NCI-H2029 treated with DMSO at 0.1 percent for 48 hours (cell line): ENCODE results near the gene OPHN1.

Experiments used
- DNase-seq: peaks from one replicate; lab custom pipeline; 2025; lab: John Stamatoyannopoulos, UW

Gene OPHN1

GRCh38 chrX:68060506-68061205, 372.6 kb downstream of the OPHN1 start:
- no peak for DNase-seq

- DNase-seq = no peak
Measured at GRCh38 chrX:68059469-68059868, 373.8 kb downstream of the OPHN1 start.

DNA sequence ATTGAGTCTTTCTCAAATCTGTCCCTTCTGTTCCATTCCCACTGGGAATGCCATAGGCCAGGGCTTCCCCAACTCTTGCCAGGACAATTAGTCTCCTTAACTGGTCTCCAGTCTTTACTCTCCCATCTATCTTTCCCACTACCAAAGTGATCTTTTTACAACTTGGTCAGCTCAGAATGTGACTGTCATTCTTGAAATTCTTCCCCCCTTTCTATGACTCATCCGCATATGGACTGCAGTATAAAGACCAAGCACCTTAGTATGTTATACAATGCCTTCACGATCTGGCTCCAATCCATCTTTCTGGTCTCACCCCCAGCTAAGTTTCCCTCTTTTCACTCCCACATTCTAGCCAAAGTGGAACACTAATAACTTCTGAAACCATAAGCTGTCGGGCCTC, 383.8 kb downstream of the OPHN1 start:
- no peak for DNase-seq

DNA sequence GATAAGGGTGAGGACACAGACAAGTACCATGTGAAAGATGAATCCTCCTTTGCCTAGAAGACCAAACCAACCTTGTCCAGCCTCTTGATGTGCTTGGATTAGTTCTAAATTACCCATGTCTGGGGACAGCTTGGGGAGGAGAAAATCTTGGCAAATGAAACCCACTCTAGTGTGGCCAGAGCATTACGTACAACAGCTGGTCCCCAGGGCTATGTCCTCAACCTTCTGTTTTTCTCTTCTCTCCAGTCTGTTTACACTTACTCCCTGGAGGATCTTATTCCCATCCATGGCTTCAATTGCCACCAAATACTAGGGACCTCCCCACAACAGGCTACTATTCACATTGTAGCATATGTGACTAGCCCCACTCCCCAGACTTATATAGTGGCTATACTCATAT, 384.5 kb downstream of the OPHN1 start:
- no peak for DNase-seq

GRCh38 chrX:68045008-68045577, 388.2 kb downstream of the OPHN1 start:
- no peak for DNase-seq

DNA sequence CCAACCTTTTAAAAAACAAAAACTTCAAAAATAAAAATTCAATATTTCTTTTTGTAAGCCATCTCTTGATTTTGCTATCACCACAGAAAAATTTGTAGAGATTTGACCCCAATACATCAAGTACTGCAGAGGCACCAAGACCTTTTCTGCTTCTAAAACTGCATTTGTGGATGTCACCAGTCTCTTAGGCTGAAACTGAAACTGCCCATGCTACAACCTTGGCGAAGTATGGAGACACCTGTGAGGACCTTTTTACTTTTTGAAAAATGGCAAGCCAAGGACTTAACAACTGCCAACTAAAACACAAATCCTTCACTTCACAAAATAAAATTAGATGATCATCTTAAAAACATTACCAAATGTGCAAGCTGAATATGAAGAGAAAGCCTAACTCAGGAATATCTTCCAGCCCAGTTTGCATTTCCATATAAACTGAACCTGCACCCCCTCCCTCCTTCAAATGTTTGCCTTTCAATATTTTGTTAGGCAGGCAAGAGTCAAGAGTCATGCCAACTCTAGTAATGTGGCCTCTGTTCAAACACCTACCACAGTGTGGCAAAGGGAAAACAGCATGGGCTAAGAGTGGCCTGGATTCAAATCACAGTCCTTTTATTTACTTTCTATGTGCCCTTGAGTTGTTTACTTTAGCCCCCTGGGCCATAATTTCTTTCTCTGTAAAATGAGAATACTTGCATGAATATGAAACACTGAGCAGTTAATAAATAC, 389.4 kb downstream of the OPHN1 start:
- no peak for DNase-seq

- DNase-seq = no peak
Measured at GRCh38 chrX:68041110-68041509, 392.2 kb downstream of the OPHN1 start.

GRCh38 chrX:68018248-68019203, 414.8 kb downstream of the OPHN1 start:
- DNase-seq = no peak

GRCh38 chrX:67998540-67998939, 434.8 kb downstream of the OPHN1 start:
- DNase-seq = no peak
